Naive thymus-derived CD8-positive, alpha-beta T cell (primary cell): ENCODE measurements around the gene ZNF726. TPM values are rescaled to one million over a fixed set of nuclear protein-coding genes. Genes with fewer than 3 reads are reported as not detected.

Experiments used
- ATAC-seq, 2 donors: fragments of 150-1000 bp; cut with Tn5 transposase in 1 of 2; sonication (Bioruptor Pico), chemical (Tn5 transposase) in 1 of 2; 1 replicate in 1 of 2; 2 replicates in 1 of 2; pipeline ENCODE4 v1.10.0; 2021; ENCODE audit warnings: mild to moderate bottlenecking in 2 of 2, moderate library complexity in 2 of 2
- POLR2A ChIA-PET: fragments of 350-600 bp; sonication (Branson Sonifier 250); formaldehyde crosslinking; loops from one replicate; lab custom pipeline; 2021; ENCODE audit warnings: antibody characterized with exemption; lab: Charles Lee
- DNase-seq, 10 donors: peaks; one replicate each; pipeline versions ENCODE4 v3.0.0 to v3.0.0-alpha.2; 2020 to 2022
- H3K27ac Mint-ChIP-seq, 10 donors: one replicate each; pipeline ENCODE4 v1.8.0; 2020 to 2022; ENCODE audit warnings: mild to moderate bottlenecking in 10 of 10, mixed read lengths in 10 of 10, moderate library complexity in 4 of 10, inconsistent platforms in 1 of 10
- H3K27me3 Mint-ChIP-seq, 5 donors: one replicate each; pipeline ENCODE4 v1.8.0; 2021 to 2022; ENCODE audit warnings: mixed read lengths in 5 of 5
- H3K36me3 Mint-ChIP-seq, 3 donors: one replicate each; pipeline ENCODE4 v1.8.0; 2020 to 2022; ENCODE audit warnings: mixed read lengths in 3 of 3, mild to moderate bottlenecking in 2 of 3, inconsistent platforms in 1 of 3
- H3K4me1 Mint-ChIP-seq, 4 donors: one replicate each; pipeline ENCODE4 v1.8.0; 2021 to 2022; ENCODE audit warnings: mixed read lengths in 4 of 4
- H3K4me3 Mint-ChIP-seq, 10 donors: one replicate each; pipeline ENCODE4 v1.8.0; 2020 to 2022; ENCODE audit warnings: mild to moderate bottlenecking in 10 of 10, mixed read lengths in 10 of 10, moderate library complexity in 6 of 10, inconsistent platforms in 1 of 10
- H3K9me3 Mint-ChIP-seq, 9 donors: one replicate each; pipeline ENCODE4 v1.8.0; 2020 to 2022; ENCODE audit warnings: mixed read lengths in 9 of 9, mild to moderate bottlenecking in 3 of 9, inconsistent platforms in 1 of 9, moderate library complexity in 1 of 9
- polyA plus RNA-seq, 3 donors: library from polyadenylated mRNA; unstranded; fragments of 300-500 nt; fragmentation: Illumina TruSeq; gene quantifications; one replicate each; pipeline ENCODE4 v1.2.3, GENCODE V29; 2021
- total RNA-seq, 8 experiments: library from RNA in 2 of 8; stranded (reverse) in 2 of 8; gene quantifications; one replicate each; pipeline ENCODE4 v1.2.3 and lab custom pipeline; 2021 to 2026

Gene ZNF726
- total and polyA plus RNA-seq, 5 experiments from 2014 or later, result 1.5 to 6.5 (median 3.8) TPM

DNA sequence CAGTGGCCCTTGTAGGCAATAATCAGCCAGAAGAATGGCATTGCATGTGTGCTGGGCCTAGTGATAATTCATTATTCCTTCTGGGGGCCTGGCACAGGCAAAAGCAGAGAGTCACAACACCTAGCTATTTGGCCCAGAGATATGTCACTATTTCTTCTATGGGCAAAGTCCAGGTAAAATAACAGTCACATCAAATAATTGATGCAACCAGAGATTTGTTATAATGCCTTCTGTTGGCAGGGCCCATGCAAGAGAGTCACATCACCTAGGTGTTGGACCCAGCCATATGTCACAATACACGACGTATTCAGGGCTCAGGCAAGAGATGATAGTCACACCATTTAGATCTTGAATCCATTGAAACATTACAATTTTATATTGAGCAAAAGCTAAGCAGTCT is 66.1 kb downstream of the ZNF726 start:
- no peaks in the 10 kb centered on the region for H3K9me3 Mint-ChIP-seq
- ATAC-seq (no peak), DNase-seq (no peak)
- no peaks in the 10 kb centered on the region for H3K4me1 Mint-ChIP-seq
- POLR2A ChIA-PET, result no interaction called here
- H3K27me3 Mint-ChIP-seq, result no peaks in the 10 kb centered on the region
- no peak overlapping the region for H3K27ac Mint-ChIP-seq
- H3K4me3 Mint-ChIP-seq, result no peak overlapping the region
- no peaks in the 10 kb centered on the region for H3K36me3 Mint-ChIP-seq

DNA sequence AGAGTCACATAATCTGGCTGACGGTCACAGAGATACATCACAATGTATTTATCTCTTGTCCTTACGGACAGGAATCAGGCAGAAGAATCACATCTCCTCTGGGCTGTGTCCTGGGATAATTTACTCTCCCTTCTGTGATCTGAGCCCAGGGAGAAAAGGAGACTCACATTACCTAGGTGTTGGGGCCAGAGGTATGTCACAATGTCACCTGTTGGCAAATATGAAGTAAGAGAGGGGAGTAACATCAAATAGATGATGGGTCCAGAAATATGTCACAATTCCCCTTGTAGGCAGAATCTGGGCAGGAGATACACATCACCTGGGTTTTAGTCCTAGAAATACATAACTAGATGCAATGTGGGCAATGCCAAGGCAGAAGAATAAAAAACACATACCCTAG is 67.2 kb downstream of the ZNF726 start:
- DNase-seq (no peak), ATAC-seq (no peak)
- Mint-ChIP-seq H3K4me3 (no peak overlapping the region), H3K9me3 (no peaks in the 10 kb centered on the region), H3K27ac (no peak overlapping the region), H3K4me1 (no peaks in the 10 kb centered on the region), H3K27me3 (no peaks in the 10 kb centered on the region), H3K36me3 (no peaks in the 10 kb centered on the region)
- POLR2A ChIA-PET, result no interaction called here

DNA sequence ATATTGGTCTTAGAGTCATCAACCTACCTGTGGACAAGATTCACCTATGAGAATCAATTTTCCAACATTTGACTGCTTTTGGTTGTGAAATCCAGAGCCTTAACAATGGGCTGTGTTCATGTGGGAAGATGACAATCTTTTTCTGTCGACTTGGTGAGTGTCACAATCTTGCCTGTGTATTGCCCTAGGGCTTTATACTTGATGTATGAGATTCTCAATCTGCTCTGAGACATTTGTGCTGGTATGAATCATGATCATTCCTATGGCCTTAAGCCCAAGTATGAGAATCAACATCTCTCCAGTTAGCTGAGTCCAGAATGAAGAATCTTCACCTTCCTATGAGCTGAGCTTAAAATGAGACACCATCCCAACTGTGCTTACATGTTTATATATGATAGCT is 68.7 kb downstream of the ZNF726 start:
- H3K36me3 Mint-ChIP-seq, result peaks cover 0 to 6% (median 0%) of the 10 kb centered on the region in 3 donors
- POLR2A ChIA-PET, result no interaction called here
- no peak for ATAC-seq
- H3K4me3 Mint-ChIP-seq, result no peak overlapping the region
- H3K9me3 Mint-ChIP-seq, result peaks cover 0 to 9% (median 0%) of the 10 kb centered on the region in 9 donors
- no peaks in the 10 kb centered on the region for H3K27me3 Mint-ChIP-seq
- no peak for DNase-seq
- no peak overlapping the region for H3K27ac Mint-ChIP-seq
- peaks cover 0 to 2% (median 0%) of the 10 kb centered on the region in 4 donors for H3K4me1 Mint-ChIP-seq

Other genes with a start within 250 kb of the ZNF726 start
- 10 to 100 TPM; 41.7 to 44.5 TPM for gene ZNF675, start 227.7 kb upstream of the ZNF726 start, total RNA-seq
- 10 to 100 TPM; 16.3 to 18.5 (median 18.1) TPM for gene ZNF675, start 227.7 kb upstream of the ZNF726 start, polyA plus RNA-seq
- gene ZNF681, start 156.0 kb upstream of the ZNF726 start, total RNA-seq, result 10 to 100 TPM in 1 of 2 experiments, 1 to 10 TPM in 1; 9.7 to 10.8 TPM
- 1 to 10 TPM; 3.5 to 4.7 (median 4.7) TPM for gene ZNF681, start 156.0 kb upstream of the ZNF726 start, polyA plus RNA-seq
- 10 to 100 TPM; 20.1 to 21.3 TPM for gene ZNF254, start 172.3 kb downstream of the ZNF726 start, total RNA-seq
- gene ZNF254, start 172.3 kb downstream of the ZNF726 start, polyA plus RNA-seq, result 1 to 10 TPM; 5.0 to 8.0 (median 5.4) TPM